HepG2 (cell line): ENCODE results near the gene COG1. TPM values are rescaled to one million over a fixed set of nuclear protein-coding genes. Genes with fewer than 3 reads are reported as not detected.
A peak's percentile ranks its signal among the peaks of the same experiment; 100 is the strongest.

Source experiments
- EZH2 ChIP-seq: conservative IDR thresholded peaks from 2 replicates; pipeline ENCODE4 v1.6.1; 2012; ENCODE audit warnings: mild to moderate bottlenecking, low read depth, low read length, moderate library complexity
- HMGXB3 ChIP-seq: sonication (generic); formaldehyde crosslinking; IDR thresholded peaks from 2 replicates; pipeline ENCODE4 v1.4.0; 2020; ENCODE audit warnings: missing genetic modification reagents, borderline replicate concordance
- IKZF4 ChIP-seq: sonication (generic); formaldehyde crosslinking; IDR thresholded peaks from 2 replicates; pipeline ENCODE4 v1.5.1; 2020; ENCODE audit warnings: borderline replicate concordance, mild to moderate bottlenecking, low read depth, missing genetic modification reagents; ENCODE audit errors: not compliant biosample characterization
- MYPOP ChIP-seq: sonication (generic); formaldehyde crosslinking; IDR thresholded peaks from 2 replicates; pipeline ENCODE4 v1.8.1; 2023; ENCODE audit warnings: mild to moderate bottlenecking, moderate library complexity, missing genetic modification reagents
- PCBP2 ChIP-seq: fragments of 200-400 bp; formaldehyde crosslinking; optimal IDR thresholded peaks from 2 replicates; pipeline ENCODE3; 2018; ENCODE audit warnings: low read length, low read depth; ENCODE audit not compliant: poor library complexity, severe bottlenecking
- TBL1XR1 ChIP-seq: fragments of 150-350 bp; IDR thresholded peaks from 2 replicates; pipeline ENCODE4 v1.6.1; 2014; ENCODE audit warnings: borderline replicate concordance, low read length; ENCODE audit not compliant: partially characterized antibody
- ZIK1 ChIP-seq: sonication (generic); formaldehyde crosslinking; IDR thresholded peaks from 2 replicates; pipeline ENCODE4 v1.5.0; 2020; ENCODE audit warnings: mild to moderate bottlenecking, low read depth, missing genetic modification reagents, borderline replicate concordance
- ZNF407 ChIP-seq: sonication (generic); formaldehyde crosslinking; IDR thresholded peaks from one replicate; pipeline ENCODE4 v1.5.1; 2020; ENCODE audit warnings: mild to moderate bottlenecking, missing genetic modification reagents; ENCODE audit errors: not compliant biosample characterization
- ZNF570 ChIP-seq: sonication (generic); formaldehyde crosslinking; IDR thresholded peaks from 2 replicates; pipeline ENCODE4 v1.4.0; 2020; ENCODE audit warnings: mild to moderate bottlenecking, missing genetic modification reagents, borderline replicate concordance
- ZNF607 ChIP-seq: sonication (generic); formaldehyde crosslinking; IDR thresholded peaks from 2 replicates; pipeline ENCODE4 v1.5.1; 2020; ENCODE audit warnings: missing genetic modification reagents, mild to moderate bottlenecking, borderline replicate concordance
- ZNF792 ChIP-seq: IDR thresholded peaks from 2 replicates; pipeline ENCODE4 v1.6.1; 2016
- ZNF841 ChIP-seq: sonication (generic); formaldehyde crosslinking; IDR thresholded peaks from 2 replicates; pipeline ENCODE4 v1.8.1; 2023; ENCODE audit warnings: missing genetic modification reagents, borderline replicate concordance
- polyA plus RNA-seq, 8 experiments: library from polyadenylated mRNA; depleted of rRNA in 3 of 8; stranded (reverse) in 7 of 8; unstranded in 1 of 8; fragments of >200 nt; fragmentation: Illumina TruSeq in 4 of 8; extraction: Trizol in 4 of 8; gene quantifications; 2 replicates each; pipeline versions ENCODE4 v1.2.1 to v1.2.3, GENCODE V29; 2011 to 2016; ENCODE audit warnings: low read depth in 4 of 8, missing spikeins in 1 of 8, mixed read lengths in 1 of 8; ENCODE audit not compliant: insufficient read depth in 1 of 8
- total RNA-seq, 5 experiments: library from RNA; depleted of rRNA; stranded (reverse); fragments of >200 nt; fragmentation: Illumina TruSeq; extraction: Trizol; gene quantifications; 2 replicates each; pipeline ENCODE4 v1.2.3, GENCODE V29; 2016; ENCODE audit warnings: low read depth in 1 of 5
- TF ChIP-seq, protein P1 (sequence below): sonication (generic); formaldehyde crosslinking; IDR thresholded peaks from 2 replicates; pipeline ENCODE4 v1.4.0; 2020; ENCODE audit warnings: mild to moderate bottlenecking, low read depth, missing genetic modification reagents

Gene COG1
- total and polyA plus RNA-seq, 2 of the 13 experiments (the other 11 are each of a cell fraction or from before 2014, with no cell fraction given), result 36.6 to 39.7 TPM

GRCh38 chr17:73189417-73190099 is 3.3 kb upstream of the COG1 start (continued):
- TF ChIP-seq IKZF4 (CRISPR knock-in tag), result no peak
- TF ChIP-seq TBL1XR1, result no peak
- no peak for TF ChIP-seq ZNF407 (CRISPR knock-in tag)
- 0 out of 2 replicates have a peak, but pooled peaks have one; percentile 21 for TF ChIP-seq ZNF792 (CRISPR knock-in tag)
- no peak for TF ChIP-seq ZNF607 (CRISPR knock-in tag)
- no peak for TF ChIP-seq ZNF841 (CRISPR knock-in tag)
- TF ChIP-seq, protein P1, sequence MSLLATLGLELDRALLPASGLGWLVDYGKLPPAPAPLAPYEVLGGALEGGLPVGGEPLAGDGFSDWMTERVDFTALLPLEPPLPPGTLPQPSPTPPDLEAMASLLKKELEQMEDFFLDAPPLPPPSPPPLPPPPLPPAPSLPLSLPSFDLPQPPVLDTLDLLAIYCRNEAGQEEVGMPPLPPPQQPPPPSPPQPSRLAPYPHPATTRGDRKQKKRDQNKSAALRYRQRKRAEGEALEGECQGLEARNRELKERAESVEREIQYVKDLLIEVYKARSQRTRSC (CRISPR knock-in tag), result no peak
- no peak for TF ChIP-seq MYPOP (CRISPR knock-in tag)
- TF ChIP-seq ZIK1 (CRISPR knock-in tag), result no peak
- no peak for TF ChIP-seq EZH2
- 0 out of 2 replicates have a peak, but pooled peaks have one; percentile 44 for TF ChIP-seq HMGXB3
- TF ChIP-seq PCBP2, result no peak
- no peak for TF ChIP-seq ZNF570 (CRISPR knock-in tag)
